Hematopoietic multipotent progenitor cell treated with erythropoietin and hydrocortisone succinate and interleukin-3 and kit ligand, for 15 days (in vitro differentiated cells): ENCODE results near the gene TMEM240.
"Not testable (repeated sequence)": the region's sequence is repeated elsewhere in the genome, so short reads cannot be mapped to it uniquely, and the experiment has no call there.

Source experiments
- DNase-seq: peaks from one replicate; pipeline ENCODE4 v3.0.0-alpha.2; 2015; ENCODE audit warnings: low spot score

The TMEM240 gene

DNA sequence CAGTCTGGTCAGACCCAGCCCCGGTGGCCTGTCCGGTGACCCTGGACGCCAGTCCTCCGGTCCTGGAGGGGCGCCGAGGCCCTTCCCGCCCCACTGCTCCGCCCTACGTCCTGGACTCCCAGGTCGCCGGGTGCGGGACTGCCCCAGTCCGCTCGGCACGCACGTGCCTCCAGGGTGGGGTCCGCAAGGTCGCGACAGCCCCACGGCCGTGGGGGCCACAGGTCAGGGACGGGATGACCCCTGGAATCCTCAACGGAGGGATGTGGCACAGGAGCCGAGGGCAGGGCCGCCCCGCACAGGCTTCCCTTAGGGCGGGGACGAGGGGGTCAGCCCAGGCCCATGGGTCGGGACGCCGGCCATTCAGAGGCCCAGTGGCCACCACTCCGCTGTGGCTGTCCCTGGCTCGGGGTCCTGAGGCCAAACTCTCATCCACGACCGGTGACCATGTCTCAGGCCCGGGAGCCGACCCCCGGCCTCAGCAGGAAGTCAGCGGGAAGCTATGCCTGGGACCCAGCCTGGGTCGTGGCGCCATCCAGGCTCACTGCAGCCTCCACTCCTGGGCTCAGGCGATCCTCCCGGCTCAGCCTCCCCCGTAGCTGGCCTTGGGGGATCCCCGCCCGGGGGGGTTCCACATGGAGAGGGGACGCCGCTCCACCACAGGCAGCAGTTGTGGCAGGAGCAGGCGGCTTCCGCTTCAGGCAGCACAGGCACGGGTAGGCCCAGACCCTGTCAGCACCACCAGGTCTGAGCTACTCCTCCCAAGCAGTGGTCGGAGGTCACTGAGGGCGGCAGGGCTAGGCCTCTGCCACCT, 599 bp upstream of the TMEM240 start:
- DNase-seq = no peak

DNA sequence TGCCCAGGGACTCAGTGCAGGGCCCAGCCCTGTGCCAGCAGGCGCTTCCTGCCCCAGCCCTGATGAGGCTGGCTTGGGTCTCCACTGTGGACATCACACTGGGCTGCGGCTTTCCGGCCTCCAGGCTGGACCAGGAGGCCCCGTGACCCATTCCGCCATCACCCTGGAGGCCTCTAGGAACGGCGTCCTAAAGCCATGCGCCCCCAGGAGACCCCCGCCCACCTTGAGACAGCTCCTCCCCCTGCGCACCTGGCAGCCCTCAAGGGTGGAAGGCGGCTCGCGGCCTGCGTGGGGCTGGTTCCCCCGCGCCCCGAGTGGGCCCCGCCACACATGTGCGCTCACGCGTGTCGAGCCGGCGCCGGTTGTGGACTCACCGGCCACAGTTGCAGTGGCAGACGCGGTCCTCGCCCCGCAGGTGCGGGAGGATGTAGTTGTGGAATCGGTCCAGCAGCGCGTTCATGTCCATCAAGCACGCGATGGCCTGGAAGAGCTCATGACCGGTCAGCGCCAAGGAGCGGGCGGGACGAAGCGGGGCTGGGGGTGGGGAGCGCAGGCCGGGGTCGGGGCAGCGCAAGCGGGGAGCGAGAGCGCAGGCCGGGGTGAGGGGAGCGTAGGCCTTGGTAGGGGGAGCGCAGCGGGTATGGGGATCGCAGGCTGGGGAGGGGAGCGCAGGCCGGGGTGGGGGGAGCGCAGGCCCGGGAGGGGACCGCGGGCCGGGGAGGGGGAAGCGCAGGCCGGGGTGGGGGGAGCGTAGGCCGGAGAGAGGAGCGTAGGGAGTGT, 924 bp downstream of the TMEM240 start:
- DNase-seq = no peak

DNA sequence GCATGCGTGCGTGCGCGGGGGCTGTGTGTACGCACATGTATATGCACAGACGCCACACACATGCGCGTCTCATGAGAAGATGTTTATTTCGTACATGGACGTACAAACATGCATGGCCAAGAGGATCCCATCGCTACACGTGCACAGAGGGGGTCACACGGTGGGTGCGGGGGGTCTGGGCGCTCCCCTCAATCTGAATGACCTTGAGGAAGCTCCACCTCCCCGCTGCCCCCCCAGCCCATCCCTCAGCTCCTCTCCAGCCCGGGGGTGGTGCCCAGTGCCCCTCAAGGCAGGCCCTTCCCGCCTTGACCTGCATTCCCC, 1.5 kb downstream of the TMEM240 start:
- DNase-seq = no peak

DNA sequence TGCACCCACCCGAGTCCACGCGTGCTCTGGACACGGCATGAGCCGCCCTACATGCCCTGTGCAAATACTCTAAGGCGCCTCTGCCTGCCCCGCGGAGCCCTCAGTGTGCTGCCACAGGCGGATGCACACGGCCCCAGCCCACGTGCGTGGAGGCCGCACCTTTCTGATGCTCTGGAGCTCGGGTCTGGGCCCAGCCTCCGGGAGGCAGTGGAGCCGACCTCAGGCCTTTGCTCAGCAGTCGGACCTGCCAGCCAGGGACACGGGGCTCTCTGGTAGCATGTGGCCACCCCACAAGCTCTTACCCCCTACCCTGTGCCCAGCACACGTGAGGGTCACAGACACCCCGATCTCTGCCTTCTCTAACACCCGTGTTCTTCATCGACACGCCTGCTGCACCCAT, 2.1 kb downstream of the TMEM240 start:
- no peak for DNase-seq

DNA sequence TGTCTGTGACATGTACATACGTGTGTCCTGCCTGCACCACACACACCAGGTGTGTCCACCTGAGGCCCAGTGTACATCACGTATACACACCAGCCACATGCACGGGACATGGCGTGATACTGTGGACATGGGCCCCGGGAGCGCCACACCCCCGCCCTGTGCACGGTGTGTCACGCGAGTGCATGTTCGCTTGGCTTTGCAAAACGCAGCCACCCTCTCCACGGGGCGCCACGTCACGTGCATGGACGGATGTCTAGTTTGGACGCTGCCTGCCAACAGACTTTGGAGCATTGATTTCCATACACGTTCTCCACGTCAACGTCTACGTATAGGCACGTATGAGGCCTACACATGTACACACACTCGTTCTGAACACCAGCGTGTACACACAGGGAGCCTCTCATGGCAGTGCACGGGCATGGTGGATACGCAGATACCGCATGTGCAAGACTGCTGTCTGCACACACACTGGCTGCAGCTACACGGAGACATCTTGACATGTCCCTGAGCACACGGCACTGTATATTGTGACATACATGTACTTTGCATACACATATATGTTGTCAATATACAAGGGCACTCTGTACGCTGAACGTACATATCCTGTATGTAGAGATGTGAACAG, 2.7 kb downstream of the TMEM240 start:
- DNase-seq = no peak

DNA sequence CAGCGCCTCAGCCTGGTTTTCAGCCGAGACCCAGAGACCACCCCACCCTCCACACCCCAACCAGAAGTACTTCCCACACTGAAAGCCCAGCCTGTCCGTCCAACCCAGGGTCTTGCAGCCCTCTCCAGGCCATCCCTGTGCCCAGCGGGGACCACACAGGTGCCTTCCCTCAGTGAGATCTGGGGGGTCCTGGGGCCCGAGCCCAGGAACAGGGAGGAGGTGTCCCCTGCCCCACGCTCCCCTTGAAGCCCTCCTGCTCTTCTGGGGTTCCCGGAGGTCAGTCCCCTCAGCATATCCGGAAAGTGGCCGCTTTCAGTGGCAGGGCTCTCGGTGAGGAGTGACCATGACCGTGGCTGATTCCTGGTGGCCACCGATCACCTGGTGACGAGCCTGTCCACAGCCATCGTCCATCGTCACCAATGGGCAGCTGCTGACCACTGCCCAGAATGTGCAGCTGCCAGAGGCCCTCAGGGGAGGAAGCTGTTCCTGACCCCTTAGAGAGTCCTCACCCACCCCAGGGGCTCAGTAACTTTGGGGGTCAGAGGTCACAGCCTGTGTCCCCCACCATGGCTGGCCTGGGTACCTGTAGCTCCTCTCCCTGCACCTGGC, 3.4 kb downstream of the TMEM240 start:
- DNase-seq = no peak

DNA sequence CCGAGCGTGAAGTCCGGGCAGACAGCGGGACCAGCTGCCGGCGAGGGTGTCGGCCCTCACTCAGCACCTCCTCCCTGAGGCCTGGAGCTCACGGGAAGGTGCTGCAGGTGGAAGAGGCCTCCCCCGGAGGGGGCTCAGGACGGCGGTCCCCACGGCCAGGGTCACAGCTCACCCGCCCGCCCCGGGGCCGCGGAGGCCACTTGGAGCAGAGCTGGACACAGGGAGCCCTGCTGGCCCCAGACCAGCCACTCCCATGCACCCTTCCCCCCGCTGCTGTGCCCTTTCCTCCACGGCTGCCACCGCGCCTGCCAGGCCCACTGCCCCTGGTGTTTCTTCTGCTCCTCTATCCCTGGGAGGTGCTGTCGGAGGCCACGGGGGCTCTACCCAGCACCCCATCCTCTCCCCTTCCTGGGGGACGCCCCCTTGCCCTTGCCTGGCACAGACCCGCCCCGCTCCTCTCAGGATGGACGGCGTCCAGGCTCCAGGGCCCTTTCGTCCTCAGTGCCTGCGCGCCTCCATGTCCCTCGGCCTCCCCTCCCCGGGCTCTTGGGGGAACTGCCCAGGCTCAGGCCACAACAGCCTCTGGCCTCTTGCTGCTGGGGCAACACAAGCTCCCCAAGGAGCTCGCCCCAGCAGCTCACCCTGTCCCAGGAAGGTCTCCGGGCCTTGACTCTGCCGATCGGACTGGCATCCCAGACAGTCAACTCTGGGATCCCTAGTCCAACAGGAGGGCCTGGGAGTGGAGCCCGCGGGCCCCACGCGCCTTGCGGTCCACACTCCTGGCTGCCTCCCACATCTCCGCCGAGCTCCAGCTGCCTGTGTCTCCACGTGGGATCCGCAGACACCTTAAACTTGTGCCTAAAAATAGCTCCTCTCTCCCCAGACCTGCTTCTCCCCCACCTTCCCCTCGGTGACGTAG, 4.1 kb downstream of the TMEM240 start:
- DNase-seq = no peak

DNA sequence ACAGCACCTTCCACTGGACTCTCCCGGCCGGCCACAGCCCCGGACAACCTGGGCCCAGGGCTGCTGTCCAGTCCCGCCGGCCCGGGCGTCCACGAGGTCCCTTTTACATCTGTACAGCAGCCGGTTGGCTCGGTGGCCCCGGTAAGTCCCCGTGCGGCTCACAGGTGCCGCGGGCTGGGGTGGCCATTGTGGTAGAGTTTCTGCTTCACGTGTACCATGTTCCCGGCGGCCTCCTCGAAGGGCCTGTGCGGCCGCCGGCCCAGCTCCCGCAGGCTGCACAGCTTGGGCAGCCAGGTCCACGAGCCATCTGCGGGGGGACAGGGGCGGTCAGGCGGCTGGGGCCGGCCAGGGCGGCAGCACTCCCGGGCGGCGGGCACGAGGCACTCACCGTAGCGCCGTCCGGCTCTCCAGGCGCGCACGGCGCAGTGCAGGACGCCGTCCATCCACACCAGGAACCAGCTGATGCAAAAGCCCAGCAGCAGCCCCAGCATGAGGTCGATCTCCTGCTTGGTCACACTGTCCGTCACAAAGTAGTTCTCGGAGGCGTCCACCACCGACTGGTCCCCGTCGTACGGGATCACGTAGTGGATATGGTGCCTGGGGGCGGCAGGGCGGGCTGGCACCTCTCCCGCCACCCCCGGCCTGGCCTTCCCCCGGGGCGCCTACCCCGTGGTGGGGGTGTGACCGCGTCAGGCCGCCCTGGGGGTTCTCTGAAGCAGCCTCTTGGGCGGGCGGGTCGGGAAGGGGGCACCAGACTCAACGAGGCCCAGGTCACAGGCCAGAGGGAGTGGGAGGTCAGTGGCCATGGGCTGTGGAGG, 5.0 kb downstream of the TMEM240 start:
- no peak for DNase-seq

DNA sequence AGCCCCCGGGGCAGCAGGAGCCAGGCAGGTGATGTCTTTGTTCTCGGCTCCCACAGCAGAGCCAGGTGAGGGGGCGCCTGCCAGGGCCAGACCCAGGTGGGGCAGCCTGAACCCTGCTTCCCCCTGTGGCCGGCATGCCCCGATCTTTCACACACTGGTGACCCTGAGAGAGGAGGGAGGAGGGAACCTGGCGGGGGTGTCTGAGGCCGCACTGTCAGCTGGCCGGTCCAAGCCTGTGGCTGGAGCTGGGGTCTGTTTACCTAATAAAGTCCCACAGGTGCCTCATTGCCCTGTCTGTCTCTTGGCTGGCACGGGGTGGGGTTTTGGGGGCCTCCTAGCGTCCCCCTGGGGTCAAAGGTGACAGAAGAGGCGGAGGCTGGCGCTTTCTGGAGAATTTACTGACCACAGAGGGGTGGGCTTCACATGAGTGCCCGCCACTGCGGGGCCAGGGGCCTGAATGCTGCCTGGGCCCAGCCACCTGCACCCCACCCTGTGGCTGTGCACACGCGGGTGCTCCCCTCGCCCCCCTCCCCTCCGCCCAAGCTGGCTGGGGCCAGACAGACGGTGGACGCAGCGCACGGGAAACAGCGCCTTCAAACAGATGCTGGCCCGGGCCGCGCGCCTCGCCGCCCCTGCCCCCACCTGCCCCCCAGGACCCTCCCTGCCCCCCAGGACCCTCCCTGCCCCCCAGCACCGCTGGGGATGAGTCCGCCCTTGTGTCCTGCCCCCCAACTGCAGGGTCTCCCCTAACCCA, 5.8 kb downstream of the TMEM240 start:
- DNase-seq = no peak

DNA sequence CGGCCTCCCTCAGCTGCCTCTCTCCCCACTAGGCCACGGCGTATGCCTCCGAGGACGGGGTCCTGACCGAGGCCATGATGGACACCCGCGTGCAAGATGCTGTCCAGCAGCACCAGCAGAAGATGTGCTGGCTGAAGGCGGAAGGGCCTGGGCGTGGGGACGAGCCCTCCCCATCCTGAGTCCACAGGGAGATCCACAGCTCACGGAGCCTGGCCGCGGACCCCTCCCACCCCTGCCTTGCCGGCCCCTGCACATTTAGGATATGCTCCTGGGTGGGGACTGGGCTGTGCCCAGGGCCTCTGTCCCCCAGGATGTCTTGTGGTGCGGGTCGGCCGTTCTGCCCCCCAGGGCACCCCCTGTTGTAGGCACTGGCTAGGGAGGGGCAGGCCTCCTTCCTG, 6.5 kb downstream of the TMEM240 start:
- not testable (repeated sequence) for DNase-seq

DNA sequence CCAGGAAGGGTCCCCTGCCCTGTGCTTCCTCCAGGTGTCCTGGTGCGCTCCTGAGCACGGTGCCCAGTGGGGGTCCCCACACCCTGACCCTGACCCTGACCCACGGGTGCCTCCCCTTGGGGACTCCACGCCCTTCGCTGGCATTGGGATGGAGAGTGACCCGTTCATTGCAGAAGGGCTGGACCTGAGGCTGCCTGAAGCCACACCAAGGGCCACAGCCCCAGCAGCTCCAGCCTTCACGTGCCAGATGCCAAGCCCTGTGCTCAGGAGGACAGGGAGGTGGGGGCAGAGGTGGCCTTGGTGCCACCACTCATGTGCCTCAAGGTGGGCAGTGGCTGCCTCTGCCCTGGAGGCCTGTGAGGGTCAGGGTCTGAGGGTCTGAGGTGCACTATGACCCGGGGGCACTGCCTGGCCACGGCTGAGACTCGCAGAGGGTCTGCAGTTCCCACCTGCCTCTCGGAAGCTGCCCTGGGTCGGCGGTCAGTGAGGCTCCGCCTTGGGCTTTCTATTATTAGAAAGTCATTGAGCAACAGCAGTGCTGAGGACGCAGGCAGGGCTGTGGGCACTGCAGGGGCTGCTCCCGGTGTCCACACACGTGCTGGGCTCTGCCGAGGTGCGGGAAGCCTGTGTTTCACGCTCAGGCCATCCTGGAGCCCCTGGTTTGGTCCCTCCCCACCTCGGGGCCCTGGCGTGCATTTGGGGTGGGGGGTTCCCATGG, 7.1 kb downstream of the TMEM240 start:
- DNase-seq = not testable (repeated sequence)

DNA sequence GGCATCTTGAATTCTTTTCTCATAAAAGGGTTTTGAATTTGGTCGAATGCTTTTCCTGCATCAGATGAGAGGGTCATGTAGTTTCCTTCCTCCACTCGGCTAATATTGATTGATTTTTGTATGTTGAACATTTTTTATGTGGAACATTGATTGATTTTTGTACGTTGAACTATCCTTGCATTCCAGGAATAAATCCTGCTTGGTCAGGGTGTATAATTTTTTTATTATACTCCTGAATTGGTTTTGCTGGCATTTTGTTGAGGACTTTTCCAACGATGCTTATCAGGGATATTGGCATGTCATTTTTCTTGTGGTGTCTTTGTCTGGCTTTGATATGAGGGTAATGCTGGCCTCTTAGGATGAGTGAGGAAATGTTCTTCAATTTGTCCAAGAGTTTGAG, 8.5 kb downstream of the TMEM240 start:
- no peak for DNase-seq

DNA sequence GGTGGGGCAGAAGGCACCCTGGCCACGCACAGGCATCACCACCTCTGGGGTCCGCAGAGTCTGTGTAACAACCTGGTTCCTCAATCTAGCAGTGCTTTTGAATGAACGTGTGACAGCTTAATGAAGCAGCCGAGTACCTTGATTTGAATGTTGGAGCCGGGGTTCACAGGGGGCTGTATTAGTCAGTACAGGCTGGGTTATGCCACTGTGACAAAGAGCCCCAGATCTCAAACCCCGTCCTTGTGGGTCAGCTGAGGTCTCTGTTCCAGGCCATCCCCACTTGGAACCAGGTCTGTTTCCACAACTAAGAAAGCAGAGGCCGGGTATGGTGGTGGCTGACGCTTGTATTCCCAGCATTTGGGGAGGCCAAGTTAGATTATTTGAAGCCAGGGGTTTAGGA, 10.5 kb downstream of the TMEM240 start:
- DNase-seq = no peak

DNA sequence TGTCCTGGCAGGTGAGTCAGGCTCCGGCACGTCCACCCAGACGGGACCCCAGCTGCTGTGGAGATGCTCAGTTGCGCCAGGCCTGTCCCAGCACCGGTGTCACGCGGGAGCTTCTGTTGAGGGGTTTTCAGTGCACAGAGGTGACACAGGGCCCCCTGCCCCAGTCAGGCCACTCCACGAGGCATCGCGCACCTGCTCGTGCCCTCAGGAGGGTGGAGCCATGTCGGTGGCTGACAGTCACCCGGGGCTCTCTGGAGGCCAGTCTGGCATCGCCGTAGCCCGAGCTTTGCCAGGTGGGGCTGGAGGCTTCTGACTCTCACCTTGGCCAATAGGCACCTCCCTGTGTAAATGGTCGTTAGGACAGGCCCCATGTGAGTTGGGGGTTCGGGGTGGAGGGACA, 11.1 kb downstream of the TMEM240 start:
- no peak for DNase-seq

DNA sequence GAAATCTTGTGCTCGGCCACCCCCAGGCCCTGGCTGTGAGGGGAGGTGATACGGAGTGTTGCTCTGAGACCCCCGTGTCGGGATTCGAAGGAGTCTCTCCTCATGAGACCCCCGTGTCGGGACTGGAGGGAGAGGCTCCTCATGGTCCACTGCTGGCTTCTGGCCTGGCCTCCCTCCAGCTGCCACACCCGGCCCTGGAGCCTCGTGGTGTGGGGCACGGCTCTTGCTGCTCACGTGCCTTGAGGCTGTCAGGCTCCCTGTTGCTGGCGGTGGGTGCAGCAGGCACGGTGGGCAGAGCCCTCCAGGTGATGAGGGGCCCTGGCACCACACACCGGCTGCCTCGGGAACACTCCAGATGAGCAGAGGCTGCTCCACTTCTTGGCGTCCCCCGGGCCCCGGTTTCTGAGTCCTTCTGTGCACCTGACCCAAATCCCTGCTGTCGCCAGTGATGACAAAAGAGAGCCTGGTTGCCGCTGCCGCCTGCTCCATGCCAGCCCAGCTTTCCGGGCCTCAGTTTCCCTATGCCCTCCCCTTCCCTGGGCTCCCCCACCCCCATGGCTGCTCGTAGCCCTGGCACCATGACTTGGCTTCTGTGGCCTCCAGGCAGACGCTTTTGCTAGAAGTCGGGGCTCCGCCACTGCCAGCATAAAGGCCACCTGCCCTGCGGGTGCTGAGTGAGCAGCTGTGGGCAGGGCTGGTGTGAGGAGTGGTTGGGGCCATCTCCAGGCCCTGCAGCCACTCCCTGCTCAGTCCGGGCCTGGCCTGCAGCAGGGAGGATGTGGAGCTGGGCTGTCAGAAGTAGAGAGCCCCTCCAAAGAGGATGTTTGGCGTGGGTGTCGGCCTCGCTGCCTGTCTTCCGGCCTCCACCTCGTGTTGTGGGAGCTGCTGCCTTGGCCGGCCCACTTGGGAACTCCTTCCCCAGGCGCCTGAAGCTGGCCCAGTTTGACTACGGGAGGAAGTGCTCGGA, 11.8 kb downstream of the TMEM240 start:
- DNase-seq = no peak

DNA sequence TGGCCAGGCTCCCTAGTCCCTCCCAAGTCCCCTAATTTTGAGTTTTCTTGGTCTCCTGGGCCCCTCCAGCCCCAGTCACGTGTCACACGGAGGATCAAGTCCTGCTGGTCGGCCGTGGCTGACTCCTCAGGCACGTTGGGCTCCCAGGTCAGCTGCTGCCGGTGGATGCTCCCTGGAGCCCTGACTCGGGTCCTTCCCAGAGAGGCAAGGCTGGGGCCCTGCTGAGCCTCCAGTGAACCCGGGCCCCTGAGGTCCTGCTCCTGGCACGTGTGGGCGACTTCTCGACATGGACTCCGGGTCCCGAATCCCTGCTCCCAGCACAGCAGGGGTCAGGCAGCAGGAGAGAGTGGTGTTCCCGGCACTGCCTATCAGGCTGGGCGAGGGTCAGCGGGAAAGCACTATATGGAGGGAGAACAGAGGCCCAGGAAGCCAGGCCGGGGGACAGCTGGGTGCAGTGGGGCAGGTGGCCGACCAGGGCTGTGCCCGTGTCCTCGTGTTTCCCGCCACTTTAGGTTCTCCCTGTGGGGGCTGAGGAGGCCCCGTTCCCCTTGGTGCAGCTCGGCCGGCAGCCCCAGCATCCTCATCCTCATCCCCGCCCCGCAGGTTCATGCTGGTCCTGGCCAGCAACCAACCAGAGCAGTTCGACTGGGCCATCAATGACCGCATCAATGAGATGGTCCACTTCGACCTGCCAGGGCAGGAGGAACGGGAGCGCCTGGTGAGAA, 13.2 kb downstream of the TMEM240 start:
- no peak for DNase-seq

DNA sequence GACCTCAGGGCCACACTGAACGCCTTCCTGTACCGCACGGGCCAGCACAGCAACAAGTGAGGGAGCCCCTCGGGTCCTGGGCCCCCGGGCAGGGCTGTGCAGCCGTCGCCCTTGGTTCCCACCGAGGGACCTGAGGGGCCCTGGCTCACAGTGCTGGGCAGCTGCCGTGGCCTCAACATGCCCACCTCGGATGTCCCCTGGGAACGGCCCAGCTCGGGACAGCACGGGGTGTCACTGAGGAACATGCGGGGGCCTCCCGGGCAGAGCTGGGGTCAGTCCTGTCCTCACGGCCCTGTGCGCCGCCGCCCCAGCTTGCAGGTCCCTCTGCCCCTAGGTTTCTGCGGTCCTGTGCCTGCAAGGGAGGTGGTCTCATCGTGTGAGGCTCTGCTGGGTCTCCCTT, 13.9 kb downstream of the TMEM240 start:
- not testable (repeated sequence) for DNase-seq
